ENCODE measurements around the gene ANGPTL7.
"Not testable (repeated sequence)": the region's sequence is repeated elsewhere in the genome, so short reads cannot be mapped to it uniquely, and the experiment has no call there.

ANGPTL7 gene

GRCh38 chr1:11170102-11170501 lies 19.1 kb upstream of the ANGPTL7 start:
- no peak for DNase-seq

DNA sequence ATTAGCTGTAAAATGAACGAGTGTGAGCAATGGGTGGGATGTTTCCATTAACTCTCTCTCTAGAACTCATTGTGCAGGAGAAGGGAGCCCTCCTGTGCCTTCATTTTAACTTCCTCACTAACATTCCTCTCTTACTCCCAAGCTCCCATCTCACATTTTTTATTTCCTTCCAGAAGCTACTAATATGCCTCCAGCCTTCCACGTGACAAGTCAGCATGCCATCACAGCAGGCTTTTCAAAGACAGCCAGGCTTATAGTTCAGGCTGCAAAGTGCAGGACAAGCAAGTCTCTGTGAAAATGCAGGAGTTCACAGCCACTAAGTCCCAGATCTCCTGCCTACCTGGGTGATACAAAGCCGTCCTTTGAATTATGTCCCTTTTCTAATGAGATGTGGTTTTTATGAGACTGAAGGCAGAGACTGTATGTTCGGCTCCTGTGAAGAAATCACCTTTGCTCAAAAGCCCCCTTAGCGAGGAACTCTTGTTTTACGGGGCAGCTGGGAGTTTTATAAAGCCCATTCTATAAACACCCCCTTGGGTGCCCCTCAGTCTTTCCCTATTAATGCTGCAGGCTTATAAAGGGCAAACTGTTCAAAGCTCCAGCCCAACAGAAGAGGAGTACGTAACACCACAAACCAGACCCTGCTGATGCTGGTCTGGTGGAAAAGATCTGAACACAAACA lies 14.8 kb upstream of the ANGPTL7 start:
- DNase-seq, result no peak

GRCh38 chr1:11175461-11175860 lies 13.7 kb upstream of the ANGPTL7 start:
- no peak for DNase-seq

- DNase-seq, result no peak
Measured at GRCh38 chr1:11176081-11176706, 13.0 kb upstream of the ANGPTL7 start.

GRCh38 chr1:11178021-11179015 lies 10.8 kb upstream of the ANGPTL7 start:
- DNase-seq, result no peak

DNA sequence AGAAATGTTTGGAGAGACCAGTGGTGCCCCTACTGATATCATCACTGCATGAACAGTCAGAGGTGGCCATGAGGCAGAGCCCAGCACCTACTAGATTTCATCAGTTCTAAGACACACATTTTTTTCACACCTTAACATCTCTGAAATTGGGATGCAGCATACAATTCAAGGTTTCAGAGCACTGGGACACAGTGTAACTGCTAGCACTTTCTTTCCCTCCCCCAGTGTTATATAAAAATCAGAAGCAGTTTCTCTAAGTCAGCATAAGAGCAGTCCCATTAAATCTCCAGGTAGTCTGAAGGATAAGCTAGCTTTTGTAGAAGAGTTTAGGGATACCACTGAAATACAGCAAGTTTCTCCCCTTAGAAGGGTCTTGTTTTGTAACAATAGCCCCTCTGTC lies 10.0 kb upstream of the ANGPTL7 start:
- DNase-seq, result no peak

GRCh38 chr1:11179749-11180148 lies 9.4 kb upstream of the ANGPTL7 start:
- DNase-seq, result not testable (repeated sequence)

- DNase-seq, result no peak
Measured at GRCh38 chr1:11180342-11180744, 8.8 kb upstream of the ANGPTL7 start.

- no peak for DNase-seq
Measured at GRCh38 chr1:11182884-11183283, 6.3 kb upstream of the ANGPTL7 start.

DNA sequence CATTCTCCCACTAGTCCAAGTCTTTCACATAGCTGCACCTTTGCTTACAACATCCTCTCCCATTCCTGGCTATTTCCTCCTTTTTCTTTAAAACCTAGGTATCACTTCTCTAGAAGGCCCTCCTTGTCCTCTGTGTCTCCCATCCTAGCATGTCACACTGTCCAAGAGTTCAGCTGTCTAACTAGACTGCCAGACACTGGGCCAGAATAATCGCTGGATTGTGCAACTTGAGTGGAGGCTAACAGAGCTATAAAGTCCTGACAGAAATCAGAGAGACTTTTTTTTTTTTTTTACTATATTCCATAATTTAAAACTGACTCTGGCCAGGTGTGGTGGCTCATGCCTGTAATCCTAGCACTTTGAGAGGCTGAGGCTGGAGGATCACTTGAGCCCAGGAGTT lies 4.2 kb upstream of the ANGPTL7 start:
- no peak for DNase-seq

GRCh38 chr1:11187000-11187399 lies 2.2 kb upstream of the ANGPTL7 start:
- DNase-seq, result no peak

DNA sequence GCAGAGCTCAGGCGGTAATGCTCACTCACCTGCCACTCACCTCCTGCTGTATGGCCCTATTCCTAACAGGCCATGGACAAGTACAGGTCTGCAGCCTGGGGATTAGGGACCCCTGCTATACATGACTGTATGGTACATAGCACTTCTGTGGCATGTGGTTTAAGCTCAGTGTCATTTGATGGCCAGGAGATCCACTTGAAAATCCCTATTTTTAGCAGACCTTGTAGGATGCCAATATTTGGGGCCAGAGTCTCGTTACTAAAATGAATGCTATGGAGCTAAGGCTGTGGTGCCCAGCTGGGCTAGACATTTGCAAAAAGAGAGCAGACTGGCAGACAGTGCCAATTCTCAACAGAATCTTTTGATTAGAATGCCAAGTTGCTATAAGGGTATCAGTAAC lies 1.7 kb upstream of the ANGPTL7 start:
- DNase-seq, result no peak

DNA sequence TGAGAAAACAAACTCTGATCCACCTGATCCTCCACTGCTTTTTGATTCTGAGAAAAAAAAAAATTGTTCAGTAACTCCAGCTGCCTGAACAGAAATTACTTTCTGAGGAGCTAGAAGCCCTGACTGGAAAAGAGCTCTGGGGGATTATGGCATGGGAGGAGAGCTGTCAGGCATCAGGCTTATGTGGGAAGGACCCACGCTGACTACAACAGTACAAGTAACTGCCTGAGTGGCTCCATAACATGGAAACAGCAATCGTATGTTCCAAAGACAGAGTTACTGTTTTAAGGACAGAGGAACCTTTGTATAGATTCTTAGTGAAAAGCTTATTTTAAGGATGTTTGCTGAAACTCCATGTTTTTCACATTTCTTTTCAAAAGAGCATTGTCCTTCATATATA lies 1.2 kb upstream of the ANGPTL7 start:
- DNase-seq, result no peak

DNA sequence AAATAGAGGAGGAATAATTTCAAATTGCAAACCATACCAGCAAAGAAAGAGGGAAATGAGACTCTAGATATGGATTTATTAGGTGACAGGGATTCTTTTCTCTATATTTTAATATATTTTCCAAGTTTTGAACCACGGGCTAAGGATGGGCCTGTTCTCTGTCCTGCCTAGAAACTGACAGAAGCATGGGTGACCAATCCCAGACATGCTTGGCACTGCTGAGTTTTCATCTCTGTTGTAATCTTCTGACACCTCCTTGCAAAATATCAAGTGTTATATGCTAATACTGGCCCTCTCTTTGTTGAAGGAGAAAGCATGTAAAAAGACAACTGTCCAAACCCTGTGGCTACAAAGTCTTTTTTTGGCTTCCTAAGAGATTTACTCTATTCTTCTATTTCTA lies 774 bp upstream of the ANGPTL7 start:
- no peak for DNase-seq

DNA sequence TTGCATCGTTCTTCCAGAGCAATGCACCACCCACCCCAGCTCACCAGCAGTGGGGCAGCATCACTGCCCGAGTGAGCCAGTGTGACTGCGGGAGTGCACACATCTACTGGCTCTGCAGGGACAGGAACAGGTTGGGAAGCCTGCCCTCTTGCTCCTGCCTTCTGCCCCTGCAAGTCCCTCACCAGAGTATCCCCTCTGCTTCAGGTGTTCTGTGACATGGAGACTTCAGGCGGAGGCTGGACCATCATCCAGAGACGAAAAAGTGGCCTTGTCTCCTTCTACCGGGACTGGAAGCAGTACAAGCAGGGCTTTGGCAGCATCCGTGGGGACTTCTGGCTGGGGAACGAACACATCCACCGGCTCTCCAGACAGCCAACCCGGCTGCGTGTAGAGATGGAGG lies 4.2 kb downstream of the ANGPTL7 start:
- no peak for DNase-seq

DNA sequence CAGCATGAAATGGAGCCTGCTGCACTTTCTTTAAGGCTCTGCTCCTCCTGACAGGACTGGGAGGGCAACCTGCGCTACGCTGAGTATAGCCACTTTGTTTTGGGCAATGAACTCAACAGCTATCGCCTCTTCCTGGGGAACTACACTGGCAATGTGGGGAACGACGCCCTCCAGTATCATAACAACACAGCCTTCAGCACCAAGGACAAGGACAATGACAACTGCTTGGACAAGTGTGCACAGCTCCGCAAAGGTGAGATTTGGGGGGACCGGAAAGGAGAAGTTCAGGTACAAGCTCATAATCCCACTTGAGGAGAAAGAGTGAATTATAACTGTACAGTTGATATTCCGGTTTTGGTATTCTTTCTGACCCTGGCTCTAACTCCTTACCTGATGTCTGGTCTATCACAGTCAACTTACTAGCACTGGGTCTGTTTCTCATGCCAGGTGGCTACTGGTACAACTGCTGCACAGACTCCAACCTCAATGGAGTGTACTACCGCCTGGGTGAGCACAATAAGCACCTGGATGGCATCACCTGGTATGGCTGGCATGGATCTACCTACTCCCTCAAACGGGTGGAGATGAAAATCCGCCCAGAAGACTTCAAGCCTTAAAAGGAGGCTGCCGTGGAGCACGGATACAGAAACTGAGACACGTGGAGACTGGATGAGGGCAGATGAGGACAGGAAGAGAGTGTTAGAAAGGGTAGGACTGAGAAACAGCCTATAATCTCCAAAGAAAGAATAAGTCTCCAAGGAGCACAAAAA lies 5.4 kb downstream of the ANGPTL7 start:
- no peak for DNase-seq

DNA sequence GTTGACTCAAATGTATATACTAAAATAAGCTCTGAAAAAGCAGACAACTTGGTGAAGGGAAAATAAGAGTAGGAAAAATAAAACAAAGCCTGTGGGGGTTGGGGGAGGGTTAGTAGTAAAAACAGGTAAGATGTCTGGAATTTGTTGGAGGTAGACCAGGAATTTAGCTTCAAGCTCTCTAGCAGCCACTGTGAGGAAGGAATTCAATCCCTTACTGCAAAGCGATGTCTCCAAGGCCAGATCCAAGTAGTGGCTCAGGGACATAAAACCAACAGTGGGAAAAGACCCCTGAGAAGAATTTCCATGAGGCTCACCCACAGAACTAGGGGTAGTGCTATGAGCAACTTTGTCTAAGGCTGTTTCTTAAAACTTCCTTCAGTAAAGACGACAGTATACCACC lies 7.8 kb downstream of the ANGPTL7 start:
- DNase-seq, result no peak

DNA sequence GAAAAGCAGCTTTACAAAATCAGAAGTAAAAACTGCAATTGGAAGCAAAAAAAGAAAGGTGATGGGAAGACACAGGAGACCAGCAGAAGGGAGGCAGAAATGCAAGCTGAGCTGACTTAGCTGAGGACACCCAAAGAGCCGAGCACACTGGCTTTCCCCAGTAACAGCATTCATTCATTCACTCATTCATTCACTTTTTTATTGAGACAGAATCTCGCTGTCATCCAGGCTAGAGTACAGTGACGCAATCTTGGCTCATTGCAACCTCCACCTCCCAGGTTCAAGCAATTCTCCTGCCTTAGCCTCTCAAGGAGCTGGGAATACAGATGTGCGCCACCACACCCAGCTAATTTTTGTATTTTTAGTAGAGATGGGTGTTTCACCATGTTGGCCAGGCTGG lies 8.2 kb downstream of the ANGPTL7 start:
- no peak for DNase-seq

DNA sequence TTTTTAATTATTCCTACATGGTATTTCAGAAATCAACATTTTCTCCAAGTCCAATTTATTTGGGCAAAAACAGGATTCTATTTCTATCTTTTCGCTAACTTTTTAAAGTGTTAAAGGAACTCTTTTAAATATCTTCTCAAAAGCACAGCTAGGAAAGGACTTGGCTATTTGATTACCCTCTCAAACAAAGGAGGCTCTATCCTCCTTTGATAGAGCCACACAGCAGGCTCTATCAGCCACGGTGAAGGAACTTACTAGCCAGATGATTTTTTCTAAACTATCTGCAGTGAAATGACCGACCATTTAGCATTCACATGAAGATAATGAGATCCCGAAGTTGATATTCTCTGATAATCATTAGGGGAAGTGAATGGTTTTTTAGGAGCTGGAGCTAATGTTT lies 9.1 kb downstream of the ANGPTL7 start:
- DNase-seq, result no peak

DNA sequence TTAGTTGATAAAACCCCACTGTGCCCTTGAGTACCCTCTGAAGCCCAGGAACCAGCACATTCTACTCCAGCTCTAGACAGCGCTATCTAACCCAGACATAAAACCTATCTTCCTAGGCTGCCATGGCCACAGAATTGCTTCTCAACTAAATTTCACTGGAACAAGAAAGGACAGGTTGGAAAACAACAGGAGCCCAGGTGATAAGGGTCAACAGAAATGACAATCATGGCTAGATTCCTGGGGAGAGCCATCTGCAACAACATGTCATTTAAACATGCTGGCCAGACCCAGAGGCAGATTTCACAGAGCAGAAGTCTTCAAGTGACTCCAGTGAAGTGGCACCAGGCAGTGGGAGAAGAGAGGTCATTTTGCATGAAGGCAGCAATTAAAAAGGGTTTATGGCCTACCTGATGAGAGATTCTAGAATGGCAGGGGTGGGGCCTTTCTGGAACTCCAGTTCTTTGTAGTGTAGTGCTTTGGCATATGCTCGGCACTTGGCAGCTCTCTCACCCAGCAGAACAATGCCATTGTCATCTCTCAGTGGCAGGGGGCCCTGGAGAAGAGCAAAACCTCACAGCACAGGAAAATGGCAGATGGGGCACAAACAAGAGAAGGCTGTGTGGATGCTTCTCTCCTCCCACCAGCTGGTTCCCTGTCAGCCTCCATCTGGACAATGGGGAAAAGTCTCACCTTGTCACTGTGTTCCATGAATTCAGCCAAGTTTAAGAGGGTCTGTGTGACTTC lies 9.9 kb downstream of the ANGPTL7 start:
- DNase-seq, result no peak

DNA sequence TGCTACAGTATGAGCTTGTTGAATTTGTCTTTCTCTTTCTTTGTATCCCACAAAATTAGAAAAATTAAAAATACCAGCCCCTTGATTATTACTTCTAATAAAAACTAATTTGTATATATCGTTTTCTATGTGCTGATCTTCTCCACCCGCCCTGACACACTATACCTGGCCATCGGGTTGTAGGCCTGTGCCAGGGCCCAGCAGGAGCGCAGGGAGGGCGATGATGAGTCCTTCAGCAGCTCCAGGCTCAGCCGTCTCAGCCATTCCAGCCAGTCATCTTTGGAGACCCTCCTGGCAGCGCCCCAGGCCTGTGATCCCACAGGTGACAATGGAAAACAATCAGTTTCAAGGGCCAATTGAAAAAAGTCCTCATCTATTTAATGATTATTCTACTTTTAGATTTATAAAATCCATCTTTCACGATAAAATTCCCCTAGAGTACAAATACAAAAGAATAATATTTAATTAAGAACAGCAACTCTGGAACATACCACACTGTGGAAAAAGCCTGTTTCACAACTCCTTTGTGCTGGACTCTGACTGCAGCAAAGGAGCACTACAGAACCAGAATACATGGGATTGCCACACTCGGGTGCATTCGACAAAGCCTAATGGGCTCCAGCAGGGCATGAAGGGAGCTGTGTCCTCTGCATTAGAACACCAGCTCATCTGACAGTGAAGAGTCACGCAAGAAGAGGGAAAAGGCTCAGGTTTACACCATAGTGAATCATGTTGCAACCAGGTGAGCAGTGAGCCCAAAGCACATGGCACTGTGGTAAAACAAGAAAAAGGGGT lies 15.4 kb downstream of the ANGPTL7 start:
- DNase-seq, result no peak

All from inflammatory macrophage treated with lipopolysaccharide for 1 hour (primary cell).